GM18526 (cell line): ENCODE measurements around the gene UCP2.

Experiments used
- POLR2A ChIP-seq: IDR thresholded peaks from 3 replicates; pipeline ENCODE4 v1.6.1; 2011; ENCODE audit not compliant: insufficient read length; ENCODE audit errors: extremely low read depth

Gene UCP2

GRCh38 chr11:74014880-74015279, 32.2 kb upstream of the UCP2 start:
- no peak for TF ChIP-seq POLR2A

DNA sequence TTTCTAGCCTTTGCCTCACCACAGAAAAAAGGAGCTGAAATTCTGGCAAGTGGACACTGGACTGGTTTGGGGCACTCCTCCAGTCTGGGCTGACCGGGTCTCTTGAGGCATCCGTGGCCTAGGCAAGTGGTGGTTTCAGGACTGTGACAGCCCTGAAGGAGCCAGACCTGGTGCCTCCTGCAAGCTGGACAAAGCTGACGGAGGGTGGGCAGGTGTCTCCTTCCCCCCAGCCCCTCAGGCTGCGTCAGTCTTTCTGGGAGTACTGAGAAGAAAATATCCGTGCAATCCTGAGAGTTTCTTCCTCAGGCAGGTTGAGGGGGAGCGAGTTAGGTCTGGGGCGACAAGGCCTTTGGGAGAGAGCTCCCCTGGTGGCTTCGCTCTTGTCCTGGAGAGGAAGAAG, 30.5 kb upstream of the UCP2 start:
- TF ChIP-seq POLR2A = no peak

- TF ChIP-seq POLR2A = no peak
Observed at GRCh38 chr11:74012074-74012809, 29.6 kb upstream of the UCP2 start.

DNA sequence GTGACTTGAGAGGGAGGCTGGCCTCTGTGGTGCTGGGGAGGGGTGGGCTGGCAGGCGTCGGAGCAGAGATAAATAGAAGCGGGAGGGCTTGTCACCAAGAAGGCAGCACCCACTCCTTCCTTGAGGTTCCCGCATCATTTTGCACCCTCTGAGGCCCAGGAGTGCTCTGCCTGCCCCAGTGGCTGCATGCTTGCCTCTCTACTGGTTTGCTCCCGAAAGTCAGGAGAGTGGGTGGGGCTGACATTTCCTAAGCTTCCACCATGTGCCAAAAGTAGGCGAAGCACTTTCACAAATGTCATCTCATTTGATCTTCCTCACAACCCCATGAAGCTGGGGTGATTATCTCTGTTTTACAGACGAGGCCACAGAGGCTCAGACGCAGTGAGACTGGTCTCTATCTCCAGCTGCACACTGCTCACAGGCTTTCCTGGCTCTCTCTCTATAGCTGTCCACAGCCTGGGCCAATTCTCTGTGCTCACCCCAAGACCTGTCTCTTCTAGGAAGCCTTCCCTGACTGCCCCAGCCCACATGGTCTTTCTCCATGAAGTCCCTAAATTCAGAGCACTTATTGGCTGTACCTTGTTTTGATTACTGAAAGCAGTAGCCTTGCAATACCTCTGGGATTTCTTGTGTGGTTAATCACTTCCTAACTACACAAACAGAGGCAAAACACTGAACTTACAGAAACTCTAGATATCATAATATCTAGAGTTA, 28.9 kb upstream of the UCP2 start:
- no peak for TF ChIP-seq POLR2A

DNA sequence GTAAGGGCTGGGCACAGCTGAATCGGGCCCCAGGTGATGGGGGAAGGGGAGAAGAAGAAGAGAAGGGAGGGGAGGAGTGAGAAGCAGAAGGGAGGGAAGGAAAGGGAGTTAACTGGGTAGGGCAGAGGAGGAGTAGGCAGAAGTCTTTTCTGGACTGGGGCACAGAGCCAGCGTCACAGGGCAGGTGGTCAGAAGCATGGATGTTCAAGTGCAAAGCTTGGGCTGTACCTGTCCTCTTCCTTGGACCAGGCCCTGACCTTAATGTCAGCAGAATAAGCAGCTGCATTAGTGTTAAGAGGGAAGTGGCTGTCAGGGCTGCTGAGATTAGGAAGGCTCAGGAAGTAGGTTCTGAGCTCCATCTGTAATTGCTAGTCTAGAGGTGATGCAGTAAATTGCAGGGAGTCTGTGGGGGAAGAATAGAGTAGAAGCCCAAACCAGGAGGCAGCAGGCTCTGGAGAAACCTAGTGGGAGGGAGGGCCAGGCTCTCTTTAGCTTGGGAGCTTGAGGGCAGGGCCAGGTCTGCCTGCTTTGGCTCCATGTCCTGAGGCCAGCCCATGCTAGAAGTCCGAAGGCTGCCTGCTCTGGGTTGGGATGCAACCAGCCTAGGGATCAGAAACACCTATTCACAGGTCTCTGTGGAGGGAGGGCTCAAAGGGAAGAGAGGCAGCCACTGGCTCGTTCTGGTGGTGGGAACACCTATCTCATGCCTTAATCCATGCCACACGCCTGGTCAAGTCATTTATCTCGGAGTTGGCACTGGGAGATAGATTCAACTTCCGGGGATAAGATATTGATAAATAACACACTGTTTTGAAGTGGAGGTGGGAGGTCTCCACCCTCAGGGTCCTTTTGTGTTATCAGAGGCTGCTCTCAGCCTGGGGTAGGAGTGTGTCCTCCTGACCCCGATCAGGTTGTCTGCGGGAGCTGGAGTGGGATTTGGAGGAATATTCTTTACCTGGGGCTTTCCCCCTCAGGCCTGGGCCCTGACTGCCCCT, 28.0 kb upstream of the UCP2 start:
- TF ChIP-seq POLR2A = no peak

- no peak for TF ChIP-seq POLR2A
Observed at GRCh38 chr11:74009675-74010305, 27.1 kb upstream of the UCP2 start.

GRCh38 chr11:74009230-74009547, 26.5 kb upstream of the UCP2 start:
- no peak for TF ChIP-seq POLR2A

DNA sequence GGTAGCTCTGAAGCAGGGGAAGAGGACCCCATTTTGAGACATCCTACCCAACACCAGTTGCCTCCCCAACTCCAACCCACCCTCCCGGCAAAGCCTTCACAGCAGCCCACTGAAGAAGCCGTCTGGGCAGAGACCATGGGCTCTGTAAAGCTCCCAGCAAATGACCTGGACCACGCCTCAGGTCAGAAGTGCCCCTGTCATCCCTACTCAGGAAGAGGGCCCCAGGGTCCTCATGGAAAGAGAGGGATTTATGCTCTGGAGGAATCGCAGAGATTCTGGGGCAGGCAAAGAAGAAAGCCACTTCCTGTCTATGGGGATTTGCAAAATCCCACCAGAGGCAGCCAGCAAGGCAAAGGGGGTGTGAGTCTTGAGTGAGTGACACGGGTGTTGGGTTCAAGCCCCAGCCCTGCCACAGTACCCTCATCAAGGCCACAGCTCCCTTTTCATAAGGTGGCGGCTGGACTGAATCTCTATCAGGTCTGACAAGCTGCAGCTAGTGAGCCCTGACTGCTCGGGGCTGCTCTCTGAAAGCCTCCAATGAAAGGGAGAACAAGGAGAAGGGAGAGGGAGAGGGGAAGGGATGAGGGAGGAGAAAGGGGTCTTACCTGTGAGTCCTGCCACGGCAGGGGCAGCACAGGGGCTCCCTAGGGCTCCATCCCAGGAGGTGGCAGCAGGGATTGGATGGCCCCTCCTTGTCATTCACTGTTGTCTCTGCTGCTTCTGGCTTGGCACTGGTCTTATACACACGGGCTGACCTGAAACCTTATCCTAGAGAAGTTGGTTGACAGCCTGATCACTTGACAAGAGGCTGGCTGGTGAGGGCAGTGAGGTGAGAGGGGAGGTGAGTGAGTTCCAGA, 26.0 kb upstream of the UCP2 start, which contains the start of gene UCP3:
Gene UCP3 (minus strand): TSS at position 713 of the 857 bp plus-strand sequence. CDS start 2,043 bp downstream, outside the sequence.
- no peak for TF ChIP-seq POLR2A

- no peak for TF ChIP-seq POLR2A
Observed at GRCh38 chr11:74007691-74008372, 25.2 kb upstream of the UCP2 start.

DNA sequence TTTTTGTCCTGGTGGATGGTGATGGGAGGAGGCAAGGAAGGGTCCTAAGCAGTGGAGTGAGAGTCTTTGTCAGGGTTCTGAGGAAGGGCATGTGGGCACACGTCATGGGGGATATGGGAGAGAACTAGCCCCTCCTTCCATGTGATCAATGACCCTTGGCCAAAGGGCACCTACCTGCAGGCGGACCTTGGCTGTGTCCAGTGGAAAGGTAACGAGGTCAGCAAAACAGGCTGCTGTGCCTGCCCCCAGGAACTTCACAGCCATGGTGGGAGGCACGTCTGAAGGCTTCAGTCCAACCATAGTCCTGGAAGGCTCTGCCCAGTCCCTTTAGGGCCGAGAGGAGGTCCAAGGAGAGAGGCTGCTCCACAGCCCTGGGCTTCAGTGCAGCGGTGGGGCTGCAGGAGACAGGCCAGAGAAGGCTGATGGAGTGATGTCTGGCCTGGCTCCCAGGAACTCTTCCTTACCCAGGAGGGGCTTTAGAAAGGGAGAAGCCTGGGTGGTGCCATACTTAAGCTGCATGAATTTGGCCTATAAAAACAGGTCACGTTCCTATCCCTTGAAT, 24.2 kb upstream of the UCP2 start:
- TF ChIP-seq POLR2A = no peak

- TF ChIP-seq POLR2A = no peak
Observed at GRCh38 chr11:74005721-74006517, 23.3 kb upstream of the UCP2 start.
